Sigmoid colon (tissue), 3 donors: ENCODE data around the gene EFCAB5.

ENCODE experiments used
- POLR2A ChIP-seq, 2 donors: fragments of 450-650 bp; IDR thresholded peaks; one replicate each; pipeline ENCODE4 v1.6.1; 2016; ENCODE audit warnings: antibody characterized with exemption in 2 of 2, mild to moderate bottlenecking in 2 of 2, moderate library complexity in 2 of 2
- TF ChIP-seq, protein P1 (sequence below), 4 experiments: fragments of 450-650 bp in 3 of 4; fragments of 200-600 bp in 1 of 4; IDR thresholded peaks; one replicate each; pipeline ENCODE4 v1.5.1; 2016 to 2019; ENCODE audit warnings: antibody characterized with exemption in 4 of 4, mild to moderate bottlenecking in 3 of 4, moderate library complexity in 2 of 4

DNA sequence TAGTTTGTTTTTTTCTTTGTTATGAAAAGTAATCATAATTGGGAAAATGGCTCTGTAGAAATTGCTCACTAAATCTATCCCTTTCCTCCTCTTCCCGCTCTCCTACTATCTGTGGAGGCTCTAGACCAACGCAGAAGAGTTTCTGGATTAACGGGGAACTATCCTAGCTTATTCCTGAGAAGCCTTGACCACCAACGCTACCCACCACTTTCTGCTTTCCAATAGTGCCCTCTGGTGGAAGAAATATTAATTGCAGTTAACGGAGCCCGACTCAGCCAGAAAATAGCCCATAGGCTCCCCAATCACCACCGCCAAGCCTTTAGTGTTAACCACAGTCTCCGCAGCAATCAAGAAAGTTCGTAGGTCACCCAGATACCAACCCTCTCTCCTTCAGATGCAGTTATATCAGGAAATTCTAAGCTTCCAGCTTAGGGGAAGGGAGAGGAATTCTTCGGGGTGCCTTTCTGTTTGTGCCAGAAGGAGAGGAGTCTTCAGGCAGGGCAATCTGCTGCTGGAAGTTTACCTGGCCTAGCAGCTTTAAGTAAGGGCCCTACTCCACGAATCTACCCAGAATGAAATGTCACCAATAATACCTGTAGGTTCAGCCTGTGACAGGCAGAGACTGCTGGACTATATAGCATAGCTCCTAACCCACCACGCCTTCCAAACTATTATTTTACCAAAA lies 152.2 kb downstream of the EFCAB5 start:
- TF ChIP-seq, protein P1, sequence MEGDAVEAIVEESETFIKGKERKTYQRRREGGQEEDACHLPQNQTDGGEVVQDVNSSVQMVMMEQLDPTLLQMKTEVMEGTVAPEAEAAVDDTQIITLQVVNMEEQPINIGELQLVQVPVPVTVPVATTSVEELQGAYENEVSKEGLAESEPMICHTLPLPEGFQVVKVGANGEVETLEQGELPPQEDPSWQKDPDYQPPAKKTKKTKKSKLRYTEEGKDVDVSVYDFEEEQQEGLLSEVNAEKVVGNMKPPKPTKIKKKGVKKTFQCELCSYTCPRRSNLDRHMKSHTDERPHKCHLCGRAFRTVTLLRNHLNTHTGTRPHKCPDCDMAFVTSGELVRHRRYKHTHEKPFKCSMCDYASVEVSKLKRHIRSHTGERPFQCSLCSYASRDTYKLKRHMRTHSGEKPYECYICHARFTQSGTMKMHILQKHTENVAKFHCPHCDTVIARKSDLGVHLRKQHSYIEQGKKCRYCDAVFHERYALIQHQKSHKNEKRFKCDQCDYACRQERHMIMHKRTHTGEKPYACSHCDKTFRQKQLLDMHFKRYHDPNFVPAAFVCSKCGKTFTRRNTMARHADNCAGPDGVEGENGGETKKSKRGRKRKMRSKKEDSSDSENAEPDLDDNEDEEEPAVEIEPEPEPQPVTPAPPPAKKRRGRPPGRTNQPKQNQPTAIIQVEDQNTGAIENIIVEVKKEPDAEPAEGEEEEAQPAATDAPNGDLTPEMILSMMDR (IDR thresholded peaks at IDR 0.05), result peak; percentile 32 to 80 (median 70)
- no peak for TF ChIP-seq POLR2A (IDR thresholded peaks at IDR 0.05)
